Fibroblast of villous mesenchyme (primary cell): ENCODE results near the gene GPER1. TPM values are rescaled to one million over a fixed set of nuclear protein-coding genes. Genes with fewer than 3 reads are reported as not detected.
A peak's percentile ranks its signal among the peaks of the same experiment; 100 is the strongest.

ENCODE experiments used
- DNase-seq: peaks from one replicate; pipeline ENCODE4 v3.0.0-alpha.2; 2010; ENCODE audit warnings: low read depth
- H3K4me3 ChIP-seq: 2 replicates; pipeline ENCODE4 v1.5.1; 2011; ENCODE audit warnings: low read depth, mild to moderate bottlenecking, low read length
- total RNA-seq: library from RNA; depleted of rRNA; stranded (reverse); fragments of >200 nt; gene quantifications from 2 replicates; pipeline ENCODE4 v1.2.3, GENCODE V29; 2012
- TF ChIP-seq, protein P1 (sequence below): IDR thresholded peaks from 2 replicates; pipeline ENCODE4 v1.5.1; 2012; ENCODE audit warnings: low read depth, mild to moderate bottlenecking, low read length; ENCODE audit not compliant: insufficient read depth

Gene GPER1
- total RNA-seq, 1 donor: 2.6 TPM

DNA sequence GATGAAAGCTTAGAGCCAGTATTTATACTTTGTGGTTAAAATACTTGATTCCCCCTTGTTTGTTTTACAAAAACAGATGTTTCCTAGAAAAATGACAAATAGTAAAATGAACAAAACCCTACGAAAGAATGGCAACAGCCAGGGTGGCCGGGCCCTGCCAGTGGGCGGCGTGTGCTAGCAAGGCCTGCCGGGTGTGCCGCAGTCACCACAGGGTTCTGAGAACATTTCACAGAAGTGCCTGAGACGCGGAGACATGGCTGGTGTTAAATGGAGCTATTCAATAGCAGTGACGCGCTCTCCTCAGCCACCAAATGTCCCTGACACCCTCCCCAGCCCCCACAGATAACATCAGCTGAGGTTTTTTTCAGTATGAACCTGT is 29.1 kb upstream of the GPER1 start:
- TF ChIP-seq, protein P1, sequence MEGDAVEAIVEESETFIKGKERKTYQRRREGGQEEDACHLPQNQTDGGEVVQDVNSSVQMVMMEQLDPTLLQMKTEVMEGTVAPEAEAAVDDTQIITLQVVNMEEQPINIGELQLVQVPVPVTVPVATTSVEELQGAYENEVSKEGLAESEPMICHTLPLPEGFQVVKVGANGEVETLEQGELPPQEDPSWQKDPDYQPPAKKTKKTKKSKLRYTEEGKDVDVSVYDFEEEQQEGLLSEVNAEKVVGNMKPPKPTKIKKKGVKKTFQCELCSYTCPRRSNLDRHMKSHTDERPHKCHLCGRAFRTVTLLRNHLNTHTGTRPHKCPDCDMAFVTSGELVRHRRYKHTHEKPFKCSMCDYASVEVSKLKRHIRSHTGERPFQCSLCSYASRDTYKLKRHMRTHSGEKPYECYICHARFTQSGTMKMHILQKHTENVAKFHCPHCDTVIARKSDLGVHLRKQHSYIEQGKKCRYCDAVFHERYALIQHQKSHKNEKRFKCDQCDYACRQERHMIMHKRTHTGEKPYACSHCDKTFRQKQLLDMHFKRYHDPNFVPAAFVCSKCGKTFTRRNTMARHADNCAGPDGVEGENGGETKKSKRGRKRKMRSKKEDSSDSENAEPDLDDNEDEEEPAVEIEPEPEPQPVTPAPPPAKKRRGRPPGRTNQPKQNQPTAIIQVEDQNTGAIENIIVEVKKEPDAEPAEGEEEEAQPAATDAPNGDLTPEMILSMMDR: no peak
- DNase-seq: no peak
- no peak overlapping the region for H3K4me3 ChIP-seq

DNA sequence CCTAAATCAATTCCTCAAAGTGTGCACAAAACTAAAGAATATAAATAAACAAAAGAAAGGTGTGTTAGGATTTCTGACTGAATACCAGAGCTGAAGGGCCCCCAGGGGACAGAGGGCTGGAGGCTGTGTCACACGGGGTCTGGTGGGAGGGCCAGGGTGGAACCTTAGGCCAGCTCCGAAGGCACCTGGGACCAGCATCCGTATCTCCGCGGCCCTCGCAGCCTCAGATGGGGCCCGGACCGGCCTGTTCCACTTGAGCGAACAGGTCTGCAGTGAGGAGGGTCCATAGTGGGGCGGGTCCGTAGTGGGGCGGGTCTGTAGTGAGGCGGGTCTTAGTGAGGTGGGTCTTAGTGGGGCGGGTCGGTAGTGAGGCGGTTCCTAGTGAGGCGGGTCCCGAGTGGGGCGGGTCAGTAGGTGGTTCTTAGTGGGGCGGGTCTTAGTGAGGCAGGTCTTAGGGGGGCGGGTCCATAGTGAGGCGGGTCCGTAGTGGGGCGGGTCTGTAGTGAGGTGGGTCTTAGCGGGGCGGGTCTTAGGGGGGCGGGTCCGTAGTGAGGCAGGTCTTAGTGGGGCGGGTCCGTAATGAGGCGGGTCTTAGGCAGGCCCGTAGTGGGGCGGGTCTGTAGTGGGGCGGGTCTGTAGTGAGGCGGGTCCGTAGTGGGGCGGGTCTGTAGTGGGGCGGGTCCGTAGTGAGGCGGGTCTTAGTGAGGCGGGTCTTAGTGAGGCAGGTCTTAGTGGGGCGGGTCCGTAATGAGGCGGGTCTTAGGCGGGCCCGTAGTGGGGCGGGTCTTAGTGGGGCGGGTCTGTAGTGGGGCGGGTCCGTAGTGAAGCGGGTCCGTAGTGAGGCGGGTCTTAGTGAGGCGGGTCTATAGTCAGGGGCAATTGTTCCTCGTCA is 28.5 kb upstream of the GPER1 start:
- peak; percentile 50 for DNase-seq

DNA sequence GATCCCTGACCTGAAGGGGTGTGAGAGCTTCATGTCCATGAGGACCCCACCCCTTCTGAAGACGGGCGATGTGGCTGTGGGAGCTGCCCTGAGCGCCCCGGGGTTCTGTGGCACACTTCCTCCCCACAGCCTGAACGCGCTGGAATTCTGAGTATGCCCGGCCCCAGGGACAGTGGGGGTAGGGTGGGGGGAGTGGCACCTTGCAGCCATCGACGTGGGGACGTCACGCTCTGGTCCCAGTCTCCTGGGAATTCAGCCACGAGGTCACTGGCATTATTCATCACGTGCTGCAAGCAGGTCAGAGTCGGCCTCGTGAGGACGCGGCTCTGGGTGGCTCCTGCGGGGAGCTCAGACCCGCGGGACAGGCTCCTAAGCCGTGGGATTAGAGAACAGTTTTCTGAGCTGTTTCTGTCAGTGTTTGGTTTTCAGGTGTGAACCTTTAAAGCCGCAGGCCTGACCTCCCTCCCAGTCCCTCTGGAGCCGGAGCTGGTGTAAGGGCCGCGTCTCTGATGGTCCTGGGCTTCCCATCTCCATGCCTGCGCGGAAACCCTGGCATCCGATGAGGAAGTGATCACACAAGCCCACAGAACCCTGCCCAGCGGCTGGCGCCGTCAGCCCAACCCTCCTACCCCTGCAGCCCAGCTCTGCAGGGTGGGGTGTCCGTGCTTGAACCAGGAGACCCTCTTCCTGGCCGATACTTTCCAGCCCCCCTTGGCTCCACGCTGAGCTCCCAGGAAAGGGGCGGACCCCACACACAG is 27.4 kb upstream of the GPER1 start:
- DNase-seq: no peak
- peak overlapping the region; percentile 21 for H3K4me3 ChIP-seq
- TF ChIP-seq, protein P1: no peak

More for the DNA sequence above, 28.5 kb upstream of the GPER1 start:
- no peak overlapping the region for H3K4me3 ChIP-seq
- TF ChIP-seq, protein P1: no peak

DNA sequence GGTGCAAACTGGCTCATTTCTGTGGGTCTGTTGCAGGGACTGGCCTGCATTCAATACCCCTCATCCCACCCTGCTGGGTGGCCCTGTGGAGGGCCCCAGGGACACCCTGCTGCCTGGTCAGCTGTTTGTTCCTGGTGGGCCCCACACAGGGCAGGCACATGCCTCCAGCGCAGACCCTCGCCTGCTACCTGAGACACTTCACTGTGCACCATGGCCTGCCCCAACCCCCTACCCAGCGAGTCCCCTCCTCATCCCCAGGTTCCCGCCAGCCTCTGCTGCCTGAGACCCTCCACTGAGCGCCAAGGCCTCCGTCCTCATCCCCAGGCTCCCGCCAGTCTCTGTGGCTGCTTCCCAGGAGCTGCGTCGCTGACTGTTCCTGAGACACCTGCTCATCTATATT is 26.7 kb upstream of the GPER1 start:
- TF ChIP-seq, protein P1: no peak
- DNase-seq: no peak
- H3K4me3 ChIP-seq: no peak overlapping the region

DNA sequence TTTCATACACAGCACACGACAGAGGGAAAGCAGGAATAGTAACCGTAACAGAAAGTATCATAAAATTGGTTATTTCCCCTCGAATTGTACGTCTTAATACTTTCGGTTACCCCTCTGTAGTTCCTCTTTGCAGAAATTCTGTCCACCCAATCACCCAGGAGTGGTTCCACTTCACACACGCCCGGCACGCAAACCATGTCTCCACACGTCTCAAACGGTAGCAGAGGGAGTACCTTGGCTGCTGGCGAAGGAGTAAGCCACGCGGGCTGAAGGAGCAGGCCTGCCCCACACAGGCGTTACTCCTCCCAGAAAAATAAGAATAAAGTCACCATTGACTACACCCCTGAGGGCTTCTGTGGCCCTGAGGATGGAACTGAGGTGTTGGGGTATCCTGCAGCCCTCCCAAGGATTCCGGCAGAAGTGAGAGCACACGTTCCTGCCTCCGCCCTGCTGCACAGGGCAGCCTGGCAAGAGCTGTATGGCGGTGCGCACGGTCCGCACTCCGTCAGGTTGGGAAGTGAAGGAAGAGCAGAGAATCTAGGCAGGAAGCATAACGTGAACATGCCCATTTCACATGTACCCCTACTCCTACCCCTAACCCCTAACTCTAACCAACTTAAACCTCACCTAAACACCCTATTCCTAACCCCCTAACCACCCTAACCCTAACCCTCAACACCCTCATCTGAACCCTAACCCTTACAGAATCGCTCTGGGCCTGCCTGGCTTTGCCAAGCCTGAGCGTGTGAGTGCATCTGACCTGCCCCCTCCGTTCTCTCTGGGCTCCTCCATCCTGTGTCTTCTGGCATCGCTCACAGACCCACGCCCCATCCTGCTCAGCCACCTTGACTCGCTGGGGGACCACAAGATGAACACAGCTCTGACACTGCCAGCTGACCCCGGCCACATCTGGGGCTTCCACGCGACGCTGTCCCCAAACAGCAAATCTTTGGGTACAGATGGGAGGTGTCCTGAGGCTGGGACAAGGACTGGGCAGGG is 25.3 kb upstream of the GPER1 start:
- no peak overlapping the region for H3K4me3 ChIP-seq
- no peak for DNase-seq
- TF ChIP-seq, protein P1: no peak

DNA sequence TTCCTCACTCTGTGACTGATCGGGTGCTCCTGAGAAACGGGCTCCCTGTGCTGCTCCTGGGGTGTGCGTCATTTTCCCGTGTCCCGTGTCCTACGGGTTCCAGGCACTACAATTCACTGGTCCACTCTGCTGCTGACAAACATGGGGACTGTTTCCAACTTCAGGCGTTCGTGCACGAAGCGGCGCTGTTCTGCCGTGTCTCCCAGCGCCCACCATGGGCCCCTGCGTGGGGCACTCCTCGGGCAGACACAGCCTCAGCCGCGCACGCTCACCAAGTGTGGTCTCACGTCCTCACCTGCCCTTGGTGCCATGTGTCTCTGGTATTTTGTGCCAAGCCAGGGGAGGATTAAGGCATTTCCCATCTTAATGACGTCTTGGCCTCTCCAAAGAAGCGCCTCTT is 24.6 kb upstream of the GPER1 start:
- no peak for DNase-seq
- no peak overlapping the region for H3K4me3 ChIP-seq
- TF ChIP-seq, protein P1: no peak
